NCI-H2081 (cell line): ENCODE measurements around the gene SMIM12.
A peak's percentile ranks its signal among the peaks of the same experiment; 100 is the strongest.

Source experiments
- DNase-seq, 2 experiments: peaks; one replicate each; lab custom pipeline; 2025; lab: John Stamatoyannopoulos, UW

The SMIM12 gene

GRCh38 chr1:34872133-34872503 is 12.6 kb upstream of the SMIM12 start:
- DNase-seq: no peak

GRCh38 chr1:34871443-34872132 is 12.0 kb upstream of the SMIM12 start:
- no peak for DNase-seq

DNA sequence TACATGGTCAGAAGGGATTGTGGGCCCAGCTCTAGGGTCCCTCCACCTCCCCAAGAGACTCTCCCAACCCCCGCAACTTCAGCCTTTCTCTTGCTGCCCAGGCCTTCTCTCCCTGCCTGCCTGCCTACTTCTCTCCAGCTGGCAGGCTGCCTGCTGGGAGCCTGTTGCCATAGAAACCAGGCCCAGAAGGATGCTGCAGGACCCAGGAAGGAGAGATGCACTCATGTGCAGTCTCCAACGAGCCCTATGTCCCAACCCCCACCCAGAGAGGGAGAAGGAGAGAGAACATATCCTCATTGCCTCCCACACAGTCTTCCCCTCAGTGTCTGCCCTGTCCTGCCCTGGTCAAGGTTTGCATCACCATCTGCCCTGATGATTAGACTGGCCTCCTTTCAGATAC is 10.8 kb upstream of the SMIM12 start:
- DNase-seq: no peak

GRCh38 chr1:34869760-34870159 is 10.2 kb upstream of the SMIM12 start:
- no peak for DNase-seq

DNA sequence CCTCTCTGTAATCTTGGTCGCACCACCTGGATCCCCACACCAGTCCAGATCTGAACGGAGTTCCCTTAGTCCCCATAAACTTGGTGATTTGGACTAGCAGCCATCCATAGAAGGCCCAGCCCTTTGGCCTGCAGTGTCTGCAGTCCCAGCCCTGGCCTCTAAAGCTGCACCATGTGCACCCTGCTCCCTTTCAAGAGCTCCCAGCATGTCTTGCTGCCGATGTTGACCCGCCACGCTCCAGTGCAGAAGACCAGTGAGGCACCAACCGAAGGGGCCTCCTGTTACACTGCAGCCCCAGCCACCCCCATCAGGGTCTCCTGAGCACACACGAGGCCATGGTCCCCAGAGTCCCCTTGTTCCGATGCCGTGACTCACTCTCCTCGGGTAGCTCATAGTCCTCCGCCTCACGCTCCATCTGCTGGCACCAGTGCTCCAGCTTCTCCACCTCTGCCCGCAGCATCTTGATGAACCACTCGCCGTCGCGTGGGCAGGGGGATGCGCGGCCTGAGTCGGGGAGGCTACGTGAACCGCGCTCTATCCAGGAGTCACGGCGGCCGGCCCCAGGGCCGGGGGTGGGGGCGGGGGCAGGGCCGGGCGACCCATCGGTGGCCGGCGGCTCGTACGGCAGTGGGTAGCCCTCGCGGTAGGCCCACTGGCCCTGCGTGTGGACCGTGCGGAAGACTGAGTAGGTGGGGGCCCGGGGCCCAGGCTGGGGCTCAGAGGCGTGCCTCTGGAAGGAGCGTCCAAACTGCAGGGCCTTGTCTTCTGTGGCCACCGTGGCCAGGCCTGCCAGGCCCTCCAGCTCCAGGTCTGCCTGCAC is 8.9 kb upstream of the SMIM12 start:
- DNase-seq: no peak

GRCh38 chr1:34867415-34867814 is 7.9 kb upstream of the SMIM12 start:
- DNase-seq: no peak

GRCh38 chr1:34866762-34867109 is 7.2 kb upstream of the SMIM12 start:
- DNase-seq: no peak

DNA sequence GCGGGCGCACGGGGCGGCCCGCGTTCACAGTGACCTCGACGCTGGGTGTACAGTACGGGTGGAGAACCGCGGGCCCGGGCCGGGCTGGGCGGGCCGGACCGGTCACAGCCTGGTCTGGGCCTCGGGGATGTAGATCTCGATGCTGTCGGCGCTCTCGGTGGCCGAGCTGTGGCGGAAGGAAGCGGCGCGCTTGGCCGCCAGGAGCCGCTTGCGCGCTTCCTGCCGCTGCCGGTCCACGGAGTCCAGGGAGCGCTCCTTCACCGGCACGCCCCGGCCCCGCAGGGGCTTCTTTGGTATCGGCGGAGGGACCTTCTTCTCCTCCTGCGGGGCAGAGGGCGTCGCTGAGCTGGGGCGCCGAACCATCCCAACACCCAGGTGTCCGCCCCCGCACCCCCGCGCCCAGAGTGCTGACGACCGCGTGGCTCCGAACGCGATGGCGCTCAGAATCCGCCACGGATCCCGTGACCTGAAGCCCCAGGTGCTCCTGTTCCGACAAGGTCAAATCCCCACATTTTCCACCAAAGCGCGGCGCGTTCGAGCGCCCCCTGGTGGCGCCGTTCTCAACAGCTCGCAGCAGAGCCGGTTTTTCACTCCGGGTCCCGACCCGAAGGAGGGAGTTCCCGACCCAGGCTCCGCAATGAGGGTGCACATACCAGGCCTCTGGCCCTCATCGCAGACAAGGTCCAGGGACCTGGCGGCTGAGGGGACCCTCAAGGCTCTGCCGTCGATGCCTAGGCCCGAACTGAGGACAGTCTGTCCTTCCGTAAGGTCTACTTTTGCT is 6.6 kb upstream of the SMIM12 start:
- peak; percentile 80 to 84 for DNase-seq

DNA sequence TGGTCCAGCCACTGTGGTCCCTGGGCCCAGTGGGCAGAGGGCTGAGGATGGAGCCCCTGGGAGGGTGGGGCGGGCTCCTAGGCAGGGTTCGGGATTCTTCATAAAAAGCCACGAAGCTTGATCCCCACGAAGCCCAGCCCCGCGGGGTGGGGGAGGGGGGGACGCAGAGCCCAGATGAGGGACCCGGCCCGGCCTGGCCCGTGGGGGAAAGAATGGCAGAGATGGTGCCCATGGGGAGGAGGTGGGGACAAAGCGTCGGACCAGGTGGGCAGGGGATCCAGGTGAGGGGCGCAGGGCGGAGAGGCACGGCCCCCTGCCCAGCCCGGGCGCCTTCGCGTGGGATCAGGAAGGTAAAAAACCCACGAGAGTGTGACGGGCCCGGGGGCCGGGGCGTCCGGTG is 6.0 kb upstream of the SMIM12 start:
- no peak for DNase-seq

DNA sequence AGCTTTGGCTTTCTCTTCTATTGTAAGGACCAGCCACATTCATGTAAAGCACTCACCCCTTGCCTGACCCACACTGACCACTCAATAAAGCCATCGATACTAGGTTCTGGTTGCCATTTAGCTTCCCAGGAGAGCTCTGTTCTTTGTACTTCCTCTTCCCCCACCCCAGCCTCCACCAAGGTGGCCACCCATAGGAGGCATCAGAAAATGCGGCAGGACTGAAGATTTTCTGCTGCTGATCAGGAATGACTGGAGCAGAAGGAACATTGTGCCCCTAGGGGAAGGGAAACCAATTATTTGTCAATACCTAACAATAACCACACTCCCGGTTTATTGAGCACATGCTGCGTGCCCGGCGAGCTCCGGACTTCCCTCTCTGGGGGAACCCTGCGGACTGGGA is 5.2 kb upstream of the SMIM12 start:
- DNase-seq: no peak

GRCh38 chr1:34863501-34863900 is 4.0 kb upstream of the SMIM12 start:
- DNase-seq: no peak

DNA sequence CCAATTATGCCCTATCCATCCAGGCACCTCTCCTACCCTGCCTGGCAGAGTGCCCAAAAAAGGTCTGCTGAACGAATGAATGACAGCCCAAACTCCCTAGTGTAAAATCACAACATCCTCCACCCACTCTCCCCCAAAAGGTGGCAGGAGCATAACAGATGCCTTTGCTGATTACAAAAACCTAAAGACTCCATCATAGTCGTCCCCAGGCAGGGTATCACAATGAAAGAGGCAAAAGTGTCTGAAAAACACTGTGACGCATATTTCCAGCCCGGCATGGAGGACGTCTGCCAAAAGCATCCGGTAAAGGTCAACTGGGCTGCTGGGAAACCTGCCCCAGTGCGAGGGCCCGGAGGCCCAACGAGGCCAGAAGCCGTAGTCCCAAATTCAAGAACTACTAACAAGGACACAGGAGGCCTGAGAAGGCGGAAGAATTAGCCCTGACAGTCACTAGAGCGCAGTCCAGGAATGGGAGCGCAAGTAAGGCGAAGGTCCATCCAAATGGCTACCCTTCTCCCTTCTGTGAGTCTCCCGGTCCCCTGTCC is 576 bp downstream of the SMIM12 start:
- no peak for DNase-seq

DNA sequence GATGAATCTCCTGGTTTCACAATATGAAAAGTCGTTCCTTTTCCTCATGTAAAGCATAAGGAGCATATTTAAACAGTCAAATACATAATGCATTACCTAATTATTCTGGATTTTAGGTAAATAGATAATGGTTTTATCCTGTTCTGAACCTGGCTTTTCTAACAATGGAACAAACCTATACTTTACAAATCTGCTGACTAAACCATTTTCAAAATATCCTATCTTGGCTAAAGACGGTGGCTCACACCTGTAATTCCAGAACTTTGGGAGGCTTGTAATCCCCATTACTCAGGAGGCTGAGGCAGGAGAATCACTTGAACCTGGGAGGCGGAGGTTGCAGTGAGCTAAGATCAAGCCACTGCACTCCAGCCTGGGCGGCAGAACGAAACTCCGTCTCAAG is 2.9 kb downstream of the SMIM12 start:
- no peak for DNase-seq

DNA sequence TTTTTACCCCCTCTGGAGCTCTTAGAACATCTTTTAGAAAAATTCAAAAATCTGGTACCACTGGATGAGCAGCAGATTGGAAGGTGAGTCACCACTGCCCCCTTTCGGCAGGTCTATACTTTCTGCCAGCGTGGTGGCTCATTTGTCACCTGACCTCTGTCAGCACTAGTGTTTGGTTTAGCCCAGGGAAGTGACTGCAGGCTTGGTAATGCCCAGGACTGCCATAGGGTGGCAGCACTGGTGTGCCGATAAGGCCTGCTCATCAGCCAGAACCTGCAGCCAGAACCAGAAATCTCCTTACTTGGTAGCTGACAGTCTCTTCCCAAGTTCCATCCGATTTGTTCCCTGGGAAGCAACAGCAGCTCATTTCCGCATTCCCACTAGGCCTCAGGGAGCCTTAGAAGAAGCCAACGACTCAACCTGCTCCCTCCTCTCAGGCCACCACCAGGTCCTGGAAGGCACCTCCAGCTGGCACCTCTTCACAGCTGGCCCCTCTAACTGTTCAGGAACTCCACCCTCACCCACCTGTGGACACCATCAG is 6.8 kb downstream of the SMIM12 start:
- peak; percentile 96 to 98 for DNase-seq

GRCh38 chr1:34851431-34852105 is 8.0 kb downstream of the SMIM12 start:
- DNase-seq: no peak

GRCh38 chr1:34850382-34850781 is 9.2 kb downstream of the SMIM12 start:
- DNase-seq: no peak

DNA sequence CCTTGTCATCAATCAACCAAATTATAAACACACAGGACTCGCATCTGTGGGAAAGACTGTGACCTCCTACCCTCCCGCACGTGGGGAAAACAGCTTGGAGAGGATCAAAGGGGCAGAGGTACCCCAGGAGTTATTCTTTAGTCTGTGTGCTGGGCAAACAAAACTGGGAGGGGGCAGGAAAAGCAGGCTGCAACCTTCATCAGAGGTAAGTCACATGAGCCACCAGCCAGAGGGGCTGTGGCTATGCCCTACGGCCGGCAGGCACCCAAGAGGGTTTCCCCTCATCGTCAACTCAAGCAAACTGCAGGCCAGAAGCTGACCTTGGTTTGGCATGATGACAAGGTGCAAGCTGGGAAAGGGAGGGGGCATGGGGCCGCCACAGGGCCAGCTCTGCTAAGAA is 12.5 kb downstream of the SMIM12 start:
- no peak for DNase-seq

DNA sequence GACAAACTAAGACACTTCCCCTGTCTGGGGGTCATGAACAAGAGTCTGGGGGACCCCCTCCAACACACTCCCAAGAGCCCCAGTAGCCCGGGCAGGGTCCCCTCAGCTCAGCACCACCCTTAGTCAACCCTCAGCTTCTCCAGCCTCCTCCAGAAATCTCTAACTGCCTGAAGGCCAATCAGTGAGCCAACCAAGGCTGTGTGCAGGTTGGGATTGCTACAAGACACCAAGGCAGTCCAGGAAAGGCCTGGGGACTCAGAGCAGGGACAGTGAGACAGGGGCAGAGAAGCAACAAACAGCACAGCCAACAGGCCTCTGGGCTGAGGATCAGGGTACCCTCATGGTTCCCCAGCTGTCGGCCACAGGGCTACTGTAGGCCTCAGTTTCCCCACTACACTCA is 13.3 kb downstream of the SMIM12 start:
- no peak for DNase-seq

- no peak for DNase-seq
Measured at GRCh38 chr1:34845131-34845901, 14.2 kb downstream of the SMIM12 start.

GRCh38 chr1:34844252-34844634 is 15.3 kb downstream of the SMIM12 start:
- DNase-seq: no peak
